Hematopoietic multipotent progenitor cell treated with erythropoietin and hydrocortisone succinate and interleukin-3 and kit ligand, for 6 days (in vitro differentiated cells): ENCODE results near the gene SNCAIP.
A peak's percentile ranks its signal among the peaks of the same experiment; 100 is the strongest.
"Not testable (repeated sequence)": the region's sequence is repeated elsewhere in the genome, so short reads cannot be mapped to it uniquely, and the experiment has no call there.

Experiments
- DNase-seq: peaks from one replicate; pipeline ENCODE4 v3.0.0-alpha.2; 2015

The SNCAIP gene

GRCh38 chr5:122363623-122364022 is 51.6 kb downstream of the SNCAIP start:
- no peak for DNase-seq

DNA sequence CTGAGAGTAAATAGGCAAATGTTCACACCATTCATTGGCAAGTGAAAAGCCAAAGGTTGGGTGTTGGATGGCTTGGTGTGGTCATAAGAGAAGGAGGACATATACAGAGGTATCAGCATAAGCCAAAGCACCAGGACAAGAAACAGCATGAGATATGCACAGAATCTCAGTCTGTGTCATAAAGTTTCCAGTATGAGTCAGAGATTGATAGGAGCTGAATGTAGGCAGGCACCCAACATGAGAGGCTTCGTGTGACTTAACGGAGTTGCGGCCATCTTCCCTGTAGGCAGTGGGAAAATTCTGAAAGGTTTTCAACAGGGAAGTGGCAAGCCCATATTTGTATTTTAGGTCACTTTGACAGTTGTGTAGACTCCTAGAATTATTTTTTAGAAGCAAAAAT is 54.5 kb downstream of the SNCAIP start:
- no peak for DNase-seq

GRCh38 chr5:122367456-122367855 is 55.4 kb downstream of the SNCAIP start:
- DNase-seq, result no peak

- DNase-seq, result no peak
These were observed 56.6 kb downstream of the SNCAIP start for GRCh38 chr5:122368510-122369251.

GRCh38 chr5:122369253-122369815 is 57.3 kb downstream of the SNCAIP start:
- no peak for DNase-seq

GRCh38 chr5:122371511-122372151 is 59.6 kb downstream of the SNCAIP start:
- no peak for DNase-seq

DNA sequence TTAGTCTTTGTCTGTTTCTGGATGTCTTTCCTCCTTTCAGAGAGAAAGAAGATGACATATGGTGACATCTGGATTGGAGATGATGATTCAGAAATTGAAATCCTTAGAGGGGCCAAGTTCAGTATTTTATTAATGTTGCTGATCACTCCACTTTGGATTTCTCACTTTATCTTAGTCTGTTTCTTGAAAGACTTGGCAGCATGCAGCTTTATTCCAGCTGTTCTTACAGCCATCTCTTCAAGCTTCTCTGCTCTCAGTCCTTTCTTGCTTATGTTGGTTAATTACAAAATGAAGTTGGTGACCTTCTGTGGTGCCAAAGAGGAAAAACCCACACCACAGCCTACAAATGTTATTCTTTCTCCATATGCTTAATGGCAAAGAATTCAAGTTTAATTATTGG is 62.1 kb downstream of the SNCAIP start:
- DNase-seq, result no peak

DNA sequence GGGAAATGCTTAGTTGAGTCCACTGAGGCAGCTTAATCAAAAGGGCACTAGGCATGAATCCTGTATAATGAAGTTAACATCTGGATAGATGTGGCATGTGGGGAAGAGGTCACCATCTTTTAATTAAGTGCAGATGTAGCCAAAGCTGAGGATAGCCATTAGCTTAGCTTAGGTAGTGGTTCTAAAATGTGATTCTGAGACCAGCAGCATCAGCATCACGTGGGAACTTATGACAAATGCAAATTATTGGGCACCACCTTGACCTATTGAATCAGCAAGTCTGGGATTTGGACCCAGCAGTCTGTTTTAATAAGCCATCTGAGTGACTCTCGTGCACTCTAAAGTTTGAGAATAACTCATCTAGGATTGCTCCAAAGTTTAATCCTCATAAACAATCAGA is 63.8 kb downstream of the SNCAIP start:
- no peak for DNase-seq

GRCh38 chr5:122376250-122376649 is 64.2 kb downstream of the SNCAIP start:
- no peak for DNase-seq

DNA sequence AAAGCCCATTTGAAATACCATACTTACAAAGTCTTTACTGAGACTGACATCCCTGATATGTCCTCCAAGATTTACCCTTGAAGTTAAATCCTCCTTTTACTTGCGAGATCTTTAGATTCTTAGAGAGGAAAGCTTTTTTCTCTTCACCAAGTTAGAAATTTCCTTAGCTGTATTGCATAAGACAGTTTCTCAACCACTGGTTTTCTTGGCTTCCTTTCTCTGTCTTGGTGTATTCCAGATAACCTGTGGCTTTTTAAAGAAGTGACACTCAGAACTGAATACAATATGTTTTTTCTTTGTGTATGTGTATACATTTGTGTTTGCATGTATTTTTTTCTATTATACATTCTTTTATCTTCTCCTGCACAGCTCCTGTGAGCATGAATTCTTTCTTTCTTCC is 65.0 kb downstream of the SNCAIP start:
- peak; percentile 24 for DNase-seq

- not testable (repeated sequence) for DNase-seq
These were observed 70.9 kb downstream of the SNCAIP start for GRCh38 chr5:122382938-122383337.

DNA sequence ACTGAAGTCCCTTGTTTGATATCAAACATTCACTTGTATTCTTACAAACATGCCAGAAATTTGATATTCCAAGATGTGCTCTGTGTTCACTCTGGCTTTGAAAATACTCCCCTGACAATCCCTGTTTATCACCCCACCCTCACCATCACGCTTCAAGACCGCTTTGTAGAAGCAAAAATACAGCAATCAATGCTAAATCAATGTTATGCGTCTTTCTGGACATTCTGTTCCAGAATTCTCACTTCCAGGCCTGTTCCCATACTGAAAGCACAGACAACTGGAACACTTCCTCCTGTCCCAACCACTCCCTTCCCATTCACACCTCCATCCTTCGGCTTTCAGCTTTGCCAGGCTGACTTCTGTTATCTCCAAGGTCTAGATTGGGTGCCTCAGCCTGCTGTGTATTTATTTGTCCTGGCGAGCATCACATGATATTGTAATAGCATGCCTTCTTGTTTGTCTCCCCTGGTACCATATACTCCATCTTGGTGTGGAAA is 72.8 kb downstream of the SNCAIP start:
- DNase-seq, result no peak

- DNase-seq, result no peak
These were observed 73.2 kb downstream of the SNCAIP start for GRCh38 chr5:122385286-122385685.

GRCh38 chr5:122385808-122386207 is 73.8 kb downstream of the SNCAIP start:
- DNase-seq, result no peak

- DNase-seq, result no peak
These were observed 78.1 kb downstream of the SNCAIP start for GRCh38 chr5:122390154-122390553.

DNA sequence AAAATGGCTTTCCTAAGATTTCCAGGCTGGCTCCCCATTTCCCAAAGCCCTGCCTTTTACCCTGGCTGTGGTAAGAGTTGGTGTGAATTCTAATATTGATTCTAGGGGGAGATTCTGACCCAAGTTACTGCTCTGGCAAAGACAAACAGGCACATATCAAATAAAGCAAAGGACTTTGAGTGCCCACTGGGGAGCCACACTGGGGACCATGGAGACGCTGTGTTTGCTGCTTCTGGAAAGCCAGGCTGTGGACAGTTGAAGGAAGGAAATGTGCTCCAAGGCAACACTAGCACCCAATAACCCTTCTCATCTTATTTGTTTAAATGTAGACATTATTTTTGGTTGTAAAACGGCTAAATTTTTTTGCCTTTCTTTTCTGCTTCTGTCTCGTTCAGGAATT is 78.7 kb downstream of the SNCAIP start:
- DNase-seq, result no peak

- DNase-seq, result no peak
These were observed 79.6 kb downstream of the SNCAIP start for GRCh38 chr5:122391621-122392020.

DNA sequence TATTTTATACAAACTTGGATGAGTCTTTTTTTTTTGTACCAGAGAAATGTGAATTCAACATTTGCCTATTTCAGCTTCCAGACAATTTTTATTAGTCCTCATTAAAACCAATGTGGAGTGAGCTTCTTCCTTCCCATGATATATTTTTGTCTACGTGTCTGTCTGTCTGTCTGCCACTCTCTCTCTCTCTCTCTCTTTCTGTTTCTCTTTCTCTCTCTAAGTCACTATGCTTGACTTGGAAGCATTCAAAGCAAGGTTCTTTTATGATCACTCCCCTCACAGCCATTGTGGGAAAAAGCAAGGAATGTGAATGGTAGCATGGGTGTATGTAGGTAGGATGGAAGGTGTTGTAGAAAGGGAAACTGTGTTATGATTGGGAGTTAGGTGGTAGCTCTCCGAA is 80.2 kb downstream of the SNCAIP start:
- DNase-seq, result no peak

DNA sequence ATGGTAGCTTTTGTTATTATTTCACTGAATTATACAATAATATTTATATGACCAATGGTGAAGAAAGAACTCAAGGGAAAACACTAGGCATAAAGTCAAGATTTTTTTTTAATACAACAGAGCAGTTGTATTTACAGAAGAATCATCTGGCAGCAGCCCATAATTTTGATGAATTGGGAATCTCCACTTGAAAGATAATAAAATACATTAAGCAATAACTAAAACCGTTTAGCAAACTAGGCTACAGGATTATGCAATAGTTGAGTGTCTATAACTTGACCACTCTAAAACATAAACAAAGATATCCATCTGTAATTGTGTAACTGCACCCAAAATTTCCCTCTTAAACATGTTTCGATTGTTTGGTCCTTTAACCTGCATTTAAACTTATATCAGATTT is 80.8 kb downstream of the SNCAIP start:
- peak; percentile 53 for DNase-seq

GRCh38 chr5:122394284-122394930 is 82.4 kb downstream of the SNCAIP start:
- no peak for DNase-seq

DNA sequence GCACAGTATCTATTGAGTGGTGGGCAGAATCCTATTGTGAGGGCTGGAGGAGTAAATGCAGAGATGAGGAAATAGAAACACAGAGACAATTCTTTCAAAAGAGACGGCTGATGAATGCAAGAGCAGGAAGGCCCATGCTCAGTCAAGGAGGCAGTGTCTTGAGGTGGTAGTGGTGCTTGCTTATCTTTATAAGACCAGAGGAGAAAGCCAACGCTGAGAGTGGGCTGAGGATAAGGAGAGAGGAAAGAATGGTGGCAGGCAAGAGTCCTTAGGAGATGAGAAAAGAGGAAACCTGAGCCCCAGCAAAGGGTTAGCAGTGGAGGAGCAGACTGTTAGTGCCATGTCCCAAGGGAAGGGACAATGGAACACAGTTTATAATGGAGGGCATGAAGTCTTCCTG is 86.0 kb downstream of the SNCAIP start:
- peak; percentile 61 for DNase-seq

- DNase-seq, result peak; percentile 77
These were observed 88.3 kb downstream of the SNCAIP start for GRCh38 chr5:122400341-122400740.

DNA sequence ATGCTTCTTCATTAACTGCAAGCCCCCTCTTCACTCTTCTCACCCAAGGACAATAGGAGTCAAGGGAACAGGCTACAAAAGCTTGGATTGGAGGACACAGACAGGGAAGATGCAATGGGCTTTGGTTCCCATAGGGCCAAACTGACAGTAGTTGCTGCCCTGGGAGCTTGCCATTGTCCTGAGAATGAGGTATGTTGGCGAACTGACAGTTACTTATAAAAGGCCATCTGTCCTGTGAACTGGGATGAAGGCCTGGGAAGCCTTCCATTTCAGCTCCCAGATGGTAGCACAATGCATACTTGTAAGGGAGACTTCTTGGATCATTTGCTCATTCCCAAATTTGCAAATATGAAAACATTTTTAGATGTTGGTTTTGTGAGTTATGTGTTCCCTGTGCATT is 88.9 kb downstream of the SNCAIP start:
- no peak for DNase-seq
